GM23338 (cell line): Measurements from ENCODE around the gene NOTO.

Experiments used
- CREB1 ChIP-seq: fragments of 250-450 bp; sonication (Bioruptor Pico); IDR thresholded peaks from 2 replicates; pipeline ENCODE4 v1.5.0; 2020; ENCODE audit warnings: low read depth, mild to moderate bottlenecking, moderate library complexity
- EZH2 ChIP-seq: fragments of 200-600 bp; sonication (generic); IDR thresholded peaks from one replicate; pipeline ENCODE4 v1.8.0; 2017; ENCODE audit warnings: antibody characterized with exemption, mild to moderate bottlenecking, low read depth; ENCODE audit not compliant: unreplicated experiment
- EZH2phosphoT487 ChIP-seq: fragments of 200-600 bp; sonication (generic); IDR thresholded peaks from one replicate; pipeline ENCODE4 v1.8.1; 2018; ENCODE audit warnings: antibody characterized with exemption; ENCODE audit not compliant: unreplicated experiment
- POLR2AphosphoS5 ChIP-seq: IDR thresholded peaks from 2 replicates; pipeline ENCODE4 v1.6.1; 2016; ENCODE audit warnings: antibody characterized with exemption, low read depth
- TF ChIP-seq, protein P1 (sequence below), 2 experiments: fragments of 200-600 bp in 1 of 2; sonication (generic) in 1 of 2; conservative IDR thresholded peaks; 2 replicates each; pipeline versions ENCODE4 v1.5.1 to v1.6.1; 2016 to 2017; ENCODE audit warnings: antibody characterized with exemption in 2 of 2, low read depth in 2 of 2, mild to moderate bottlenecking in 2 of 2, moderate library complexity in 1 of 2
- TF ChIP-seq, protein P2 (sequence below): IDR thresholded peaks from one replicate; pipeline ENCODE4 v1.6.1; 2018; ENCODE audit warnings: antibody characterized with exemption; ENCODE audit not compliant: unreplicated experiment

DNA sequence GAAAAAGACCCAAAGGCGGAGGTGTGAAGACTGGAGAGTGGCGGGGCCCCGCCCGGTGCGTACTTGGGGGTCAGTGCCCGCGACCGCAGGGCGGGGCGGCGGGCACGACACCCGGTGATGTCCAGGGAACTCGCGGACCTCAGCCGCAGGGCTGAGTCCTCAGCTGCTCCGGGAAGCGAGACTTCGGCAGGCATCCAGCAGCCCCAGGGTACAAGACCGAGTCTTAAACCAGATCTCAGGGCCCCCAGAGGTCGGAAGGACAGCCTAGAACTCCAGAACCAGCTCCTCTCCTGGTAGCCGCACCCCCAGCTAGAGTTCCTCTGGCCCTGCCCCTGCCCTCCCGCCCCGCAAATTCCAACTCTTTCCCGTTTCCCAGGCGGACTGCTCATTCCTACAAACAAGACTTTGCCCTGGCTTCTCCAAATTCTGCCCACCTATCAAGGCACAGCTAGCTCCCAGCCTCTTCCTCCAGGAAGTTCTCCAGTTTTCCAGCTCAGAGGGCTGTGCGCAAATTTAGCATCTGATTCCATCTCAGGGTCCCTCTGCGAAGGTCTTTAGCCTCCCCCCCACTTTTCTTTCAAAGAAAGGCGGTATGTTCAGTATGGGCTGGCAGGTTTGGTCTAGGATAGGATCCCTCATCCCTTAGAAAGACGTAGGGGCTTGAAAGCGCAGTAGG, 26.0 kb upstream of the NOTO start:
- TF ChIP-seq EZH2 (peak; percentile 86), POLR2AphosphoS5 (no peak), CREB1 (CRISPR knock-in tag) (no peak), EZH2phosphoT487 (peak; percentile 31)
- TF ChIP-seq, protein P1, sequence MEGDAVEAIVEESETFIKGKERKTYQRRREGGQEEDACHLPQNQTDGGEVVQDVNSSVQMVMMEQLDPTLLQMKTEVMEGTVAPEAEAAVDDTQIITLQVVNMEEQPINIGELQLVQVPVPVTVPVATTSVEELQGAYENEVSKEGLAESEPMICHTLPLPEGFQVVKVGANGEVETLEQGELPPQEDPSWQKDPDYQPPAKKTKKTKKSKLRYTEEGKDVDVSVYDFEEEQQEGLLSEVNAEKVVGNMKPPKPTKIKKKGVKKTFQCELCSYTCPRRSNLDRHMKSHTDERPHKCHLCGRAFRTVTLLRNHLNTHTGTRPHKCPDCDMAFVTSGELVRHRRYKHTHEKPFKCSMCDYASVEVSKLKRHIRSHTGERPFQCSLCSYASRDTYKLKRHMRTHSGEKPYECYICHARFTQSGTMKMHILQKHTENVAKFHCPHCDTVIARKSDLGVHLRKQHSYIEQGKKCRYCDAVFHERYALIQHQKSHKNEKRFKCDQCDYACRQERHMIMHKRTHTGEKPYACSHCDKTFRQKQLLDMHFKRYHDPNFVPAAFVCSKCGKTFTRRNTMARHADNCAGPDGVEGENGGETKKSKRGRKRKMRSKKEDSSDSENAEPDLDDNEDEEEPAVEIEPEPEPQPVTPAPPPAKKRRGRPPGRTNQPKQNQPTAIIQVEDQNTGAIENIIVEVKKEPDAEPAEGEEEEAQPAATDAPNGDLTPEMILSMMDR (conservative IDR thresholded peaks at IDR 0.05; ENCODE audit: low read depth in 2 of 2), result no peak
- TF ChIP-seq, protein P2, sequence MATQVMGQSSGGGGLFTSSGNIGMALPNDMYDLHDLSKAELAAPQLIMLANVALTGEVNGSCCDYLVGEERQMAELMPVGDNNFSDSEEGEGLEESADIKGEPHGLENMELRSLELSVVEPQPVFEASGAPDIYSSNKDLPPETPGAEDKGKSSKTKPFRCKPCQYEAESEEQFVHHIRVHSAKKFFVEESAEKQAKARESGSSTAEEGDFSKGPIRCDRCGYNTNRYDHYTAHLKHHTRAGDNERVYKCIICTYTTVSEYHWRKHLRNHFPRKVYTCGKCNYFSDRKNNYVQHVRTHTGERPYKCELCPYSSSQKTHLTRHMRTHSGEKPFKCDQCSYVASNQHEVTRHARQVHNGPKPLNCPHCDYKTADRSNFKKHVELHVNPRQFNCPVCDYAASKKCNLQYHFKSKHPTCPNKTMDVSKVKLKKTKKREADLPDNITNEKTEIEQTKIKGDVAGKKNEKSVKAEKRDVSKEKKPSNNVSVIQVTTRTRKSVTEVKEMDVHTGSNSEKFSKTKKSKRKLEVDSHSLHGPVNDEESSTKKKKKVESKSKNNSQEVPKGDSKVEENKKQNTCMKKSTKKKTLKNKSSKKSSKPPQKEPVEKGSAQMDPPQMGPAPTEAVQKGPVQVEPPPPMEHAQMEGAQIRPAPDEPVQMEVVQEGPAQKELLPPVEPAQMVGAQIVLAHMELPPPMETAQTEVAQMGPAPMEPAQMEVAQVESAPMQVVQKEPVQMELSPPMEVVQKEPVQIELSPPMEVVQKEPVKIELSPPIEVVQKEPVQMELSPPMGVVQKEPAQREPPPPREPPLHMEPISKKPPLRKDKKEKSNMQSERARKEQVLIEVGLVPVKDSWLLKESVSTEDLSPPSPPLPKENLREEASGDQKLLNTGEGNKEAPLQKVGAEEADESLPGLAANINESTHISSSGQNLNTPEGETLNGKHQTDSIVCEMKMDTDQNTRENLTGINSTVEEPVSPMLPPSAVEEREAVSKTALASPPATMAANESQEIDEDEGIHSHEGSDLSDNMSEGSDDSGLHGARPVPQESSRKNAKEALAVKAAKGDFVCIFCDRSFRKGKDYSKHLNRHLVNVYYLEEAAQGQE, result no peak
